GM21447 (cell line): ENCODE measurements around the gene SPRYD4.

Experiments
- ATAC-seq: cut with Tn5 transposase; IDR thresholded peaks from one replicate; pipeline ENCODE4 v1.9.1; 2021; ENCODE audit not compliant: unreplicated experiment

The SPRYD4 gene

GRCh38 chr12:56520048-56520447 lies 51.7 kb downstream of the SPRYD4 start:
- no peak for ATAC-seq

- no peak for ATAC-seq
Measured at GRCh38 chr12:56520506-56520905, 52.1 kb downstream of the SPRYD4 start.

DNA sequence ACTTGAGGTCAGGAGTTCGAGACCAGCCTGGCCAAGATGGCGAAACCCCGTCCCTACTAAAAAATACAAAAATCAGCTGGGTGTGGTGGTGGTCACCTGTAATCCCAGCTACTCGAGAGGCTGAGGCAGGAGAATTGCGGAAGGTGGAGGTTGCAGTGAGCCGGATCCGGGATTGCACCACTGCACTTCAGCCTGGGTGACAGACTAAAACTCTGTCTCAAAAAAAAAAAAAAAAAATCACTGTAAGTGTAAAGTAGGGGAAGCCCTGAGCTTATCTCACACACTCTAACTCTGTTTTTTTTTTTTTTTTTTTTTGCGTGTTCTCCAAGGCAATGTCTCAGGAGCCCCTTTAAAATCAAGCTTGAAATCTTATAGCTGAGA lies 52.8 kb downstream of the SPRYD4 start:
- ATAC-seq = no peak

GRCh38 chr12:56521590-56522371 lies 53.4 kb downstream of the SPRYD4 start, which contains the start of gene RBMS2:
RBMS2 (plus strand) TSS chr12:56521820; CDS start chr12:56522024, 204 bp downstream.
- ATAC-seq = peak; percentile 90

- ATAC-seq = no peak
Measured at GRCh38 chr12:56522411-56523193, 54.2 kb downstream of the SPRYD4 start.

- no peak for ATAC-seq
Measured at GRCh38 chr12:56528846-56529245, 60.5 kb downstream of the SPRYD4 start.
